HL-60 (cell line): ENCODE results near the gene ZNF385A.

ENCODE experiments used
- DNase-seq, 2 experiments: peaks; one replicate each; pipeline ENCODE4 v3.0.0-alpha.2; 2010 to 2020; ENCODE audit warnings: low read depth in 1 of 2, low spot score in 1 of 2
- H3K27ac ChIP-seq: fragments of 250-450 bp; sonication (Bioruptor Pico); replicated peaks from 2 replicates; pipeline ENCODE4 v1.5.1; 2020; ENCODE audit warnings: mild to moderate bottlenecking, moderate library complexity
- H3K27me3 ChIP-seq: fragments of 250-450 bp; sonication (Bioruptor Pico); 2 replicates; pipeline ENCODE4 v1.5.1; 2021; ENCODE audit warnings: mild to moderate bottlenecking, moderate library complexity; ENCODE audit not compliant: insufficient read depth, poor library complexity, severe bottlenecking
- H3K4me3 ChIP-seq: replicated peaks from 2 replicates; pipeline ENCODE4 v1.5.1; 2011; ENCODE audit warnings: mild to moderate bottlenecking, control low read depth, low read length; ENCODE audit not compliant: insufficient read depth
- CTCF ChIP-seq: IDR thresholded peaks from one replicate; pipeline ENCODE4 v1.5.1; 2011; ENCODE audit warnings: low read length, control low read depth, inconsistent platforms; ENCODE audit not compliant: insufficient read depth
- GABPA ChIP-seq: IDR thresholded peaks from 2 replicates; pipeline ENCODE4 v1.6.1; 2012; ENCODE audit warnings: low read depth
- POLR2AphosphoS5 ChIP-seq: IDR thresholded peaks from 2 replicates; pipeline ENCODE4 v1.6.1; 2012; ENCODE audit warnings: low read depth
- REST ChIP-seq: IDR thresholded peaks from 2 replicates; pipeline ENCODE4 v1.6.1; 2012; ENCODE audit warnings: low read depth; ENCODE audit not compliant: insufficient replicate concordance
- SPI1 ChIP-seq: IDR thresholded peaks from 2 replicates; pipeline ENCODE4 v1.6.1; 2012; ENCODE audit warnings: low read depth, mild to moderate bottlenecking, borderline replicate concordance

The ZNF385A gene

GRCh38 chr12:54333420-54334034 lies 51.0 kb downstream of the ZNF385A start:
- no peak for TF ChIP-seq CTCF
- TF ChIP-seq REST = no peak
- TF ChIP-seq SPI1 = no peak
- TF ChIP-seq GABPA = no peak
- no peak for TF ChIP-seq POLR2AphosphoS5
- DNase-seq = no peak
- no peak overlapping the region for H3K27ac ChIP-seq

GRCh38 chr12:54331461-54331860 lies 53.1 kb downstream of the ZNF385A start:
- no peak overlapping the region for H3K27ac ChIP-seq
- TF ChIP-seq CTCF (no peak), POLR2AphosphoS5 (no peak), REST (no peak), SPI1 (no peak), GABPA (no peak)
- no peaks in the 10 kb centered on the region for H3K27me3 ChIP-seq
- DNase-seq = no peak
- H3K4me3 ChIP-seq = no peak overlapping the region

More at GRCh38 chr12:54333420-54334034, 51.0 kb downstream of the ZNF385A start:
- no peaks in the 10 kb centered on the region for H3K27me3 ChIP-seq
- no peak overlapping the region for H3K4me3 ChIP-seq

- Histone ChIP-seq H3K27ac (no peak overlapping the region), H3K27me3 (no peaks in the 10 kb centered on the region), H3K4me3 (no peak overlapping the region)
- DNase-seq = no peak
- no peak for TF ChIP-seq SPI1
- no peak for TF ChIP-seq REST
- TF ChIP-seq GABPA = no peak
Observed at GRCh38 chr12:54330442-54330841, 54.1 kb downstream of the ZNF385A start.

- no peaks in the 10 kb centered on the region for H3K27me3 ChIP-seq
- no peak overlapping the region for H3K4me3 ChIP-seq
- no peak overlapping the region for H3K27ac ChIP-seq
- DNase-seq = no peak
- TF ChIP-seq GABPA (no peak), REST (no peak), CTCF (no peak), POLR2AphosphoS5 (no peak), SPI1 (no peak)
Observed at GRCh38 chr12:54329759-54330158, 54.8 kb downstream of the ZNF385A start.
